HepG2 (cell line): ENCODE results near the gene EFS. TPM values are rescaled to one million over a fixed set of nuclear protein-coding genes. Genes with fewer than 3 reads are reported as not detected.

ENCODE experiments used
- ATAC-seq: fragments of 200-7000 bp; cut with Tn5 transposase; 3 replicates; pipeline ENCODE4 v1.9.1; 2020; ENCODE audit warnings: mild to moderate bottlenecking, moderate library complexity
- BruUV-seq: library from RNA; stranded (reverse); fragments of 400-500 nt; replicated peaks from 2 replicates; lab custom pipeline; 2021; lab: Mats Ljungman, UMichigan
- CTCF ChIA-PET: fragments of 300-600 bp; formaldehyde crosslinking; extraction: SDS; loops from one replicate; lab custom pipeline; 2021; ENCODE audit warnings: low total read pairs, inconsistent platforms, low intra/inter-chr PET ratio; lab: Yijun Ruan, JAX
- POLR2A ChIA-PET: fragments of 350-600 bp; sonication (Branson Sonifier 250); formaldehyde crosslinking; loops from one replicate; lab custom pipeline; 2020; ENCODE audit warnings: antibody characterized with exemption, inconsistent platforms; lab: Yijun Ruan, JAX
- DNase-seq: peaks from one replicate; pipeline ENCODE4 v3.0.0-alpha.2; 2015; ENCODE audit warnings: low spot score
- FAIRE-seq: peaks from 3 replicates; lab custom pipeline; 2011; peaks lifted over from hg19 to GRCh38; lab: Jason Lieb, UNC
- H2AFZ ChIP-seq: one replicate; pipeline ENCODE4 v1.6.1; 2011; ENCODE audit warnings: low read length, inconsistent platforms
- H3K27ac ChIP-seq: fragments of 300-600 bp; 3 replicates; pipeline ENCODE4 v1.8.0; 2011; ENCODE audit warnings: mixed run types, mild to moderate bottlenecking, mixed read lengths, low read length, inconsistent platforms; ENCODE audit not compliant: insufficient read depth; ENCODE audit errors: extremely low read length
- H3K27me3 ChIP-seq, 2 experiments: fragments of 200-600 bp in 1 of 2; 2 replicates in 1 of 2; 3 replicates in 1 of 2; pipeline versions ENCODE4 v1.6.0 to v1.8.0; 2011; ENCODE audit warnings: low read length in 2 of 2, mild to moderate bottlenecking in 2 of 2, moderate library complexity in 2 of 2, inconsistent platforms in 1 of 2; ENCODE audit not compliant: insufficient read depth in 2 of 2, control insufficient read depth in 1 of 2
- H3K36me3 ChIP-seq, 2 experiments: fragments of 200-600 bp in 1 of 2; replicated peaks in 1 of 2; 2 replicates in 1 of 2; 3 replicates in 1 of 2; pipeline versions ENCODE4 v1.5.1 to v1.8.0; 2011; ENCODE audit warnings: low read length in 2 of 2, inconsistent platforms in 1 of 2; ENCODE audit not compliant: insufficient read depth in 2 of 2, control insufficient read depth in 1 of 2
- H3K4me1 ChIP-seq: 2 replicates; pipeline ENCODE4 v1.5.1; 2012; ENCODE audit warnings: low read length, inconsistent platforms; ENCODE audit not compliant: insufficient read depth
- H3K4me2 ChIP-seq: 2 replicates; pipeline ENCODE4 v1.6.0; 2011; ENCODE audit warnings: low read depth, low read length, inconsistent platforms
- H3K4me3 ChIP-seq, 3 experiments: fragments of 200-600 bp in 1 of 3; sonication (generic), shearing (Covaris generic) in 1 of 3; replicated peaks in 1 of 3; 2 replicates each; pipeline ENCODE4 v1.5.1; 2011 to 2016; ENCODE audit warnings: low read length in 3 of 3, inconsistent platforms in 2 of 3, low read depth in 2 of 3, mild to moderate bottlenecking in 2 of 3, control low read depth in 1 of 3, mixed read lengths in 1 of 3; ENCODE audit not compliant: insufficient read depth in 1 of 3
- H3K79me2 ChIP-seq: one replicate; pipeline ENCODE4 v1.6.1; 2011; ENCODE audit warnings: low read length, inconsistent platforms; ENCODE audit not compliant: insufficient read depth
- H3K9ac ChIP-seq: 2 replicates; pipeline ENCODE4 v1.6.0; 2011; ENCODE audit warnings: mild to moderate bottlenecking, low read depth, low read length, inconsistent platforms; ENCODE audit not compliant: insufficient read depth
- H3K9me3 ChIP-seq: 2 replicates; pipeline ENCODE4 v1.5.1; 2012; ENCODE audit warnings: mild to moderate bottlenecking, low read length
- H4K20me1 ChIP-seq: 2 replicates; pipeline ENCODE4 v1.6.0; 2011; ENCODE audit warnings: inconsistent platforms, mild to moderate bottlenecking, low read length, moderate library complexity; ENCODE audit not compliant: insufficient read depth
- ARNTL ChIP-seq: sonication (generic); formaldehyde crosslinking; IDR thresholded peaks from 2 replicates; pipeline ENCODE4 v1.4.0; 2020; ENCODE audit warnings: mild to moderate bottlenecking, missing genetic modification reagents
- ETV5 ChIP-seq: IDR thresholded peaks from 2 replicates; pipeline ENCODE4 v1.6.1; 2018; ENCODE audit warnings: missing biosample characterization, missing genetic modification reagents, inconsistent platforms, borderline replicate concordance
- FOXA1 ChIP-seq, 2 experiments: fragments of 450-650 bp in 1 of 2; sonication (generic) in 1 of 2; formaldehyde crosslinking in 1 of 2; IDR thresholded peaks; 2 replicates each; pipeline versions ENCODE4 v1.4.0 to v1.6.1; 2016 to 2020; ENCODE audit warnings: missing genetic modification reagents in 1 of 2
- HINFP ChIP-seq: sonication (generic); formaldehyde crosslinking; IDR thresholded peaks from 2 replicates; pipeline ENCODE4 v1.4.0; 2020; ENCODE audit warnings: low read depth, mild to moderate bottlenecking, missing genetic modification reagents
- NBN ChIP-seq: fragments of 450-650 bp; conservative IDR thresholded peaks from 2 replicates; pipeline ENCODE4 v1.6.1; 2017
- NFYB ChIP-seq: sonication (generic); formaldehyde crosslinking; IDR thresholded peaks from 2 replicates; pipeline ENCODE4 v1.4.0; 2020; ENCODE audit warnings: missing genetic modification reagents
- PHB2 ChIP-seq: fragments of 450-650 bp; IDR thresholded peaks from 2 replicates; pipeline ENCODE4 v1.6.1; 2018; ENCODE audit not compliant: partially characterized antibody
- RAD21 ChIP-seq: fragments of 450-650 bp; formaldehyde crosslinking; IDR thresholded peaks from 2 replicates; pipeline ENCODE4 v1.5.0; 2020; ENCODE audit warnings: mild to moderate bottlenecking
- ZFP91 ChIP-seq: sonication (generic); formaldehyde crosslinking; IDR thresholded peaks from 2 replicates; pipeline ENCODE4 v1.9.0; 2022; ENCODE audit warnings: missing genetic modification reagents, mild to moderate bottlenecking, borderline replicate concordance
- ZNF18 ChIP-seq: sonication (generic); formaldehyde crosslinking; IDR thresholded peaks from 2 replicates; pipeline ENCODE4 v1.8.0; 2022; ENCODE audit warnings: mild to moderate bottlenecking, missing genetic modification reagents; ENCODE audit not compliant: insufficient replicate concordance
- ZNF800 ChIP-seq: sonication (generic); formaldehyde crosslinking; IDR thresholded peaks from 2 replicates; pipeline ENCODE4 v1.4.0; 2020; ENCODE audit warnings: missing genetic modification reagents
- WGBS: methylation state at CpG from one replicate; pipeline ENCODE4 v1.1.6; 2017; ENCODE audit warnings: low lambda C conversion rate; 5-methylcytosine and 5-hydroxymethylcytosine counted together
- in situ Hi-C: cut with HindIII; loops from 2 replicates; pipeline ENCODE4 v1.10.0; 2017; ENCODE audit warnings: low pct_unique_long_range_greater_than_20kb; ENCODE audit not compliant: extremely low pct_ligation_motif_present
- intact Hi-C: fragments of 100-400 bp; cut with micrococcal nuclease; formaldehyde crosslinking; loops from one replicate; pipeline ENCODE4 v1.10.0; 2022; ENCODE audit not compliant: unreplicated experiment
- polyA plus RNA-seq, 8 experiments: library from polyadenylated mRNA; depleted of rRNA in 3 of 8; stranded (reverse) in 7 of 8; unstranded in 1 of 8; fragments of >200 nt; fragmentation: Illumina TruSeq in 4 of 8; extraction: Trizol in 4 of 8; gene quantifications; 2 replicates each; pipeline versions ENCODE4 v1.2.1 to v1.2.3, GENCODE V29; 2011 to 2016; ENCODE audit warnings: low read depth in 4 of 8, missing spikeins in 1 of 8, mixed read lengths in 1 of 8; ENCODE audit not compliant: insufficient read depth in 1 of 8
- total RNA-seq, 5 experiments: library from RNA; depleted of rRNA; stranded (reverse); fragments of >200 nt; fragmentation: Illumina TruSeq; extraction: Trizol; gene quantifications; 2 replicates each; pipeline ENCODE4 v1.2.3, GENCODE V29; 2016; ENCODE audit warnings: low read depth in 1 of 5

The EFS gene
- total and polyA plus RNA-seq, 2 of the 13 experiments (the other 11 are each of a cell fraction or from before 2014, with no cell fraction given) = not detected

- H3K4me1 ChIP-seq = no peaks in the 10 kb centered on the region
- H4K20me1 ChIP-seq = no peaks in the 10 kb centered on the region
- ATAC-seq = peak; percentile 3; the same call in 1 of the 3 replicates
- peaks cover 42 to 95% of the 10 kb centered on the region in 2 experiments; a peak in 4 of 5 replicates for H3K27me3 ChIP-seq
- H3K4me3 ChIP-seq = no peak overlapping the region
- TF ChIP-seq ETV5 (CRISPR knock-in tag) (0 out of 2 replicates have a peak, but pooled peaks have one; percentile 12), ARNTL (CRISPR knock-in tag) (no peak)
- TF ChIP-seq, all 625 proteins: peak for 1
- in situ Hi-C loops = no loop called here
- intact Hi-C loops = no loop called here
- H3K79me2 ChIP-seq = no peaks in the 10 kb centered on the region
- no peaks in the 10 kb centered on the region for H3K36me3 ChIP-seq
- ChIA-PET CTCF (no interaction called here), POLR2A (no interaction called here)
- H3K27ac ChIP-seq = no peak overlapping the region
- FAIRE-seq (no peak), DNase-seq (no peak)
- H2AFZ ChIP-seq = no peak overlapping the region
- 6% methylated on average over 4 of the region's 4 CpGs for WGBS
- BruUV-seq = no TSS peak
- H3K9ac ChIP-seq = no peak overlapping the region
- no peaks in the 10 kb centered on the region for H3K9me3 ChIP-seq
- no peak overlapping the region for H3K4me2 ChIP-seq
Measured at GRCh38 chr14:23403908-23404307, 38.9 kb upstream of the EFS start.

GRCh38 chr14:23403139-23403438 is 38.1 kb upstream of the EFS start:
- ChIA-PET CTCF (no interaction called here), POLR2A (no interaction called here)
- Histone ChIP-seq H3K79me2 (no peaks in the 10 kb centered on the region), H3K4me2 (no peak overlapping the region), H3K36me3 (no peaks in the 10 kb centered on the region), H2AFZ (no peak overlapping the region), H3K4me3 (no peak overlapping the region), H3K4me1 (no peaks in the 10 kb centered on the region), H3K9ac (no peak overlapping the region), H3K27ac (no peak overlapping the region), H3K27me3 (peaks cover 39 to 94% of the 10 kb centered on the region in 2 experiments; a peak in 4 of 5 replicates), H4K20me1 (no peaks in the 10 kb centered on the region), H3K9me3 (no peaks in the 10 kb centered on the region)
- no peak for ATAC-seq
- in situ Hi-C loops = no loop called here
- no peak for DNase-seq
- intact Hi-C loops = no loop called here
- WGBS = 32% methylated on average over 7 of the region's 7 CpGs
- BruUV-seq = no TSS peak
- no peak for FAIRE-seq
- 0 out of 2 replicates have a peak, but pooled peaks have one; percentile 20 for TF ChIP-seq ZFP91 (CRISPR knock-in tag)
- TF ChIP-seq PHB2 = peak; percentile 67
- TF ChIP-seq NFYB = no peak
- TF ChIP-seq RAD21 = no peak
- TF ChIP-seq NBN = 0 out of 2 replicates have a peak, but pooled peaks have one; percentile 42
- TF ChIP-seq FOXA1 (IDR thresholded peaks at IDR 0.05) = 0 out of 2 replicates have a peak, but pooled peaks have one; percentile 0
- TF ChIP-seq FOXA1 (CRISPR knock-in tag; IDR thresholded peaks at IDR 0.05) = no peak
- TF ChIP-seq ZNF800 (CRISPR knock-in tag) = no peak
- TF ChIP-seq HINFP (CRISPR knock-in tag) = no peak
- no peak for TF ChIP-seq ZNF18 (CRISPR knock-in tag)
